HG02588 (cell line): Measurements from ENCODE around the gene APLN.

ENCODE experiments used
- ATAC-seq: cut with Tn5 transposase; IDR thresholded peaks from one replicate; pipeline ENCODE4 v1.9.1; 2021; ENCODE audit warnings: mild to moderate bottlenecking, moderate library complexity; ENCODE audit not compliant: unreplicated experiment

APLN gene

DNA sequence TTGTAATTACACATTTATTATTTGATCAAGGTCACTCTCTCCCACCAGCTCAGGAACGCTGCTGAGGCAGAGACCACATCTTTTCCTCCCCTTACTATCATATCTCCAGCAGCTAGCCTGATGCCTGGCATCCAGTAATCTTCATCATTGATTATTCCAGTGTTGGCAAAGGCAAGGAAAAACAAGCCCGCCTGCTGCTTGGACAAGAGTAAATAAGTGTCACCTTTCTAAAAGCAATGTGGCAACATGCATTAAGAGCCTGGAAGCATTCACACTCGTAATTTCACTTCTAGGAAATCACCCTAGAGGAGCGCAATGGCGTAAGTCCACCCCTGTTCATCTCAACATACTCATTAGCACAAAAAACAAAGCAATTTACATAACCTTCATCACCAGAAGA lies 54.8 kb downstream of the APLN start:
- no peak for ATAC-seq

DNA sequence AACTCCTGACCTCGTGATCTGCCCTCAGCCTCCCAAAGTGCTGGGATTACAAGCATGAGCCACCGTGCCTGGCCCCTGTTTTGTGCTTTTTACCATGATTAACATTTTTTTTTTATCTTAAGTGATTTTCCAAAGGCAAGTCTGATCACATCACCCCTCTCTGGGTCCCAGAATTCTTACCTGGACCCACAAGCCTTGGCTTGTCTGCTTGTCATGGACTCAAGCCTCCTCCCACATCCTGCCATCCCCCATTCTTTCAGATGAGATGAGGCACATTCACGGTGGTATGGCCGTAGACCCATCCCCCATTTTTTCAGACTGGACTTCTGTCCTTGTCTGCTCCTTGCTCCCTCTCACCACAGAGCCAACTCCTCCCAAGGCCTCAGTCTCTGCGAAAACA lies 55.3 kb downstream of the APLN start:
- no peak for ATAC-seq

DNA sequence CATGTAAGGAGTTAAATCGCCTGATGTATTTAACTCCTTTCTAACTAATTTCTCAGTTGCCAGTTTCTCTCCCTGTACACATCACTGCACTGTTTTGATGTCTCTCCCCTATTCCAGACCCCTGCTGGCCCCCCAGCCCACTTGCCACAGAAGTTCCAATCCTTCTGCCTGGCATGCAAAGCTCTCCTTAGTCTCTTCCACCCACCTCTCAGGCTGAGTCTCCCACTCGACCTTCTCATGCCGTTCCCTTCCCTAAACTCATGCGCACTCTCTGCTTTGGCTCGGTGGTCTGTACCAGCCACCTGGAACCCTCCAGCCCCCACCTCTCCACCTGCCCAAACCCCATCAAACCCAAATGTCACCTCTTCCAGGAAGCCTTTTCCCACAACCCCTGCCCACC lies 56.9 kb downstream of the APLN start:
- no peak for ATAC-seq

DNA sequence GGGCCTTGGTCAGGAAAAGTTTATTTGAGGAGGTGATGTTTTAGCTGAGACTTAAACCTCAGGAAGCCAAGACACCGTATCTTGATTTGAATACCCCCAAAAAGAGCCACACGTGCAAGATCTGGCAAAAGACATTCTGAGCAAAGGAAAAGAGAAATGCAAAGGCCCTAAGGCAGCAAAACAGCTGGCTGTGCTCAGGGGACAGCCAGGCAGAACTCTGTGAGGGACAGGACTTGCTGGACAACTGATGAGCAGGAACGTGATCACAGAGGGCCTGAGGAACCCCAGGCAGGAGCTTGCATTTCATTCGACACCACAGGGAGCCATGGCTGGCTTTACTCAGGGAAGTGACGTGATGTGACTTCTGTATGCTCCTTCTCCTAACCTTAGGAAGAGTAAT lies 58.7 kb downstream of the APLN start:
- no peak for ATAC-seq
